Vagina (tissue), 2 donors: ENCODE results near the gene ERBIN. TPM values are rescaled to one million over a fixed set of nuclear protein-coding genes. Genes with fewer than 3 reads are reported as not detected.
"Not testable (repeated sequence)": the region's sequence is repeated elsewhere in the genome, so short reads cannot be mapped to it uniquely, and the experiment has no call there.

Source experiments
- DNase-seq, 2 donors: peaks; one replicate each; pipeline ENCODE4 v3.0.0-alpha.2; 2017; ENCODE audit errors: extremely low spot score in 2 of 2
- H3K27ac ChIP-seq: fragments of 200-600 bp; sonication (generic); one replicate; pipeline ENCODE4 v1.5.1; 2019
- H3K27me3 ChIP-seq: fragments of 200-600 bp; sonication (generic); one replicate; pipeline ENCODE4 v1.5.1; 2019
- H3K36me3 ChIP-seq, 2 donors: fragments of 200-600 bp; sonication (generic); one replicate each; pipeline ENCODE4 v1.5.1; 2017 to 2019
- H3K4me1 ChIP-seq: fragments of 200-600 bp; sonication (generic); one replicate; pipeline ENCODE4 v1.5.1; 2019
- H3K4me3 ChIP-seq, 2 donors: fragments of 200-600 bp; sonication (generic); 1 replicate in 1 of 2; 2 replicates in 1 of 2; pipeline ENCODE4 v1.5.1; 2016 to 2019
- H3K9me3 ChIP-seq: fragments of 200-600 bp; sonication (generic); one replicate; pipeline ENCODE4 v1.5.1; 2019
- CTCF ChIP-seq, 3 experiments: fragments of 450-650 bp in 2 of 3; fragments of 200-600 bp in 1 of 3; sonication (generic) in 1 of 3; IDR thresholded peaks; one replicate each; pipeline ENCODE4 v1.5.1; 2017 to 2019; ENCODE audit warnings: antibody characterized with exemption in 3 of 3, mild to moderate bottlenecking in 2 of 3, moderate library complexity in 2 of 3
- POLR2A ChIP-seq, 2 donors: fragments of 450-650 bp; IDR thresholded peaks; one replicate each; pipeline ENCODE4 v1.6.1; 2017; ENCODE audit warnings: antibody characterized with exemption in 2 of 2, mild to moderate bottlenecking in 2 of 2, moderate library complexity in 2 of 2
- POLR2AphosphoS5 ChIP-seq, 2 donors: sonication (generic); formaldehyde crosslinking; IDR thresholded peaks; one replicate each; pipeline ENCODE4 v1.9.0; 2017; ENCODE audit warnings: antibody characterized with exemption in 2 of 2, mild to moderate bottlenecking in 2 of 2, low read depth in 1 of 2; ENCODE audit not compliant: insufficient read depth in 1 of 2
- intact Hi-C: fragments of 100-400 bp; cut with DNase I; formaldehyde crosslinking; loops from one replicate; pipeline ENCODE4 v1.15.1; 2023
- total RNA-seq: library from RNA; depleted of rRNA; stranded (reverse); fragments of >200 nt; gene quantifications from one replicate; pipeline ENCODE4 v1.2.3, GENCODE V29; 2016

ERBIN gene
- total RNA-seq, 1 donor from 2014 or later: 52.3 TPM

- intact Hi-C loops: no loop called here
- TF ChIP-seq POLR2AphosphoS5 (IDR thresholded peaks at IDR 0.05; ENCODE audit: insufficient read depth in 1 of 2, low read depth in 1 of 2): no peak
- no peak for TF ChIP-seq POLR2A (IDR thresholded peaks at IDR 0.05)
- TF ChIP-seq CTCF (IDR thresholded peaks at IDR 0.05): no peak
- H3K4me1 ChIP-seq: no peaks in the 10 kb centered on the region
- no peak for DNase-seq
- no peaks in the 10 kb centered on the region for H3K9me3 ChIP-seq
- no peak overlapping the region for H3K4me3 ChIP-seq
- no peaks in the 10 kb centered on the region for H3K36me3 ChIP-seq
- no peaks in the 10 kb centered on the region for H3K27me3 ChIP-seq
- H3K27ac ChIP-seq: no peak overlapping the region
These were observed 19.2 kb upstream of the ERBIN start for GRCh38 chr5:65907135-65907534.

- intact Hi-C loops: no loop called here
- Histone ChIP-seq H3K4me1 (no peaks in the 10 kb centered on the region), H3K27ac (no peak overlapping the region), H3K27me3 (no peaks in the 10 kb centered on the region), H3K4me3 (no peak overlapping the region), H3K36me3 (no peaks in the 10 kb centered on the region), H3K9me3 (no peaks in the 10 kb centered on the region)
- no peak for DNase-seq
- TF ChIP-seq POLR2AphosphoS5 (IDR thresholded peaks at IDR 0.05; ENCODE audit: insufficient read depth in 1 of 2, low read depth in 1 of 2) (no peak), CTCF (IDR thresholded peaks at IDR 0.05) (no peak), POLR2A (IDR thresholded peaks at IDR 0.05) (no peak)
These were observed 15.7 kb upstream of the ERBIN start for GRCh38 chr5:65910711-65911110.

GRCh38 chr5:65912311-65912710 lies 14.1 kb upstream of the ERBIN start:
- Histone ChIP-seq H3K4me1 (no peaks in the 10 kb centered on the region), H3K27ac (no peak overlapping the region), H3K9me3 (no peaks in the 10 kb centered on the region), H3K4me3 (no peak overlapping the region), H3K36me3 (no peaks in the 10 kb centered on the region), H3K27me3 (no peaks in the 10 kb centered on the region)
- intact Hi-C loops: no loop called here
- DNase-seq: no peak
- no peak for TF ChIP-seq POLR2AphosphoS5 (IDR thresholded peaks at IDR 0.05; ENCODE audit: insufficient read depth in 1 of 2, low read depth in 1 of 2)
- TF ChIP-seq POLR2A (IDR thresholded peaks at IDR 0.05): no peak
- TF ChIP-seq CTCF (IDR thresholded peaks at IDR 0.05): no peak

- no peak for TF ChIP-seq CTCF (IDR thresholded peaks at IDR 0.05)
- H3K4me1 ChIP-seq: no peaks in the 10 kb centered on the region
These were observed 12.9 kb upstream of the ERBIN start for GRCh38 chr5:65913519-65913918.

GRCh38 chr5:65914641-65915196 lies 11.7 kb upstream of the ERBIN start:
- Histone ChIP-seq H3K27me3 (no peaks in the 10 kb centered on the region), H3K9me3 (no peaks in the 10 kb centered on the region), H3K4me3 (no peak overlapping the region), H3K27ac (no peak overlapping the region), H3K36me3 (no peaks in the 10 kb centered on the region), H3K4me1 (no peaks in the 10 kb centered on the region)
- TF ChIP-seq POLR2AphosphoS5 (IDR thresholded peaks at IDR 0.05; ENCODE audit: insufficient read depth in 1 of 2, low read depth in 1 of 2): no peak
- TF ChIP-seq CTCF (IDR thresholded peaks at IDR 0.05): no peak
- TF ChIP-seq POLR2A (IDR thresholded peaks at IDR 0.05): no peak
- intact Hi-C loops: no loop called here
- DNase-seq: no peak

More at GRCh38 chr5:65913519-65913918, 12.9 kb upstream of the ERBIN start:
- no peaks in the 10 kb centered on the region for H3K9me3 ChIP-seq
- H3K4me3 ChIP-seq: no peak overlapping the region
- H3K36me3 ChIP-seq: no peaks in the 10 kb centered on the region
- H3K27me3 ChIP-seq: no peaks in the 10 kb centered on the region
- H3K27ac ChIP-seq: no peak overlapping the region
- DNase-seq: no peak
- intact Hi-C loops: no loop called here

GRCh38 chr5:65915661-65916060 lies 10.7 kb upstream of the ERBIN start:
- H3K9me3 ChIP-seq, H3K36me3 ChIP-seq, H3K4me3 ChIP-seq, H3K27ac ChIP-seq, intact Hi-C loops, H3K27me3 ChIP-seq, DNase-seq, H3K4me1 ChIP-seq: not testable (repeated sequence)
